ENCODE data around the gene ANKRD27.

The ANKRD27 gene

GRCh38 chr19:32674931-32675719, at the start of gene ANKRD27 (continued):
- TF ChIP-seq ZNF335 (tag by site-specific recombination; conservative IDR thresholded peaks at IDR 0.05) (peak; percentile 99), EGR2 (tag by site-specific recombination; IDR thresholded peaks at IDR 0.05; ENCODE audit: low read depth) (peak; percentile 53), ZNF843 (tag by site-specific recombination; IDR thresholded peaks at IDR 0.05) (peak; percentile 16; the same call in 1 of the 2 replicates), OVOL3 (tag by site-specific recombination; IDR thresholded peaks at IDR 0.05) (no peak; the same call in 1 of the 2 replicates)

DNA sequence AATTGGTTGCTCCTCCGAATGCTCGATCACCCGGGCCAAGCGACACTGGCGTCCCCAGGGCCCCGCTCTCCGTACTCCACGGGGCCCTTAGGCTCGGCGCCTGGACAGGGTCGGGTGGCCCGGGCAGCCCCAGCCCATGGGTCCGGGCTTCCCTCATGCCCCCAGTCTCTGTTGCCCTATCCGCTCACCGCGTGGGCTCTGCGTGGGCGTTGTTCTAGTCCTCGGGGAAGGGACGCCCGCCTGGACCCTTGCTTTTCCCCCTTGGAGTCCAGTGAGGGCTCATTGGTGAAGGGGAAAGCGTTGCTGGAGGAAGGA, 45.9 kb upstream of the ANKRD27 start:
- Histone ChIP-seq H3K36me3 (ENCODE audit: control insufficient read depth in 2 of 2, insufficient read depth in 1 of 2, low read length in 2 of 2) (peaks cover 8 to 26% of the 10 kb centered on the region in 2 experiments), H3K4me3 (ENCODE audit: low read depth, low read length) (no peak overlapping the region), H3K4me1 (ENCODE audit: control insufficient read depth, insufficient read depth, low read length) (no peaks in the 10 kb centered on the region), H3K27ac (ENCODE audit: extremely low read depth, low read depth, low read length) (no peak overlapping the region), H3K9me3 (ENCODE audit: control insufficient read depth, insufficient read depth, low read depth, low read length) (no peaks in the 10 kb centered on the region; the same call in 1 of the 2 replicates)
- ChIA-PET CTCF (no interaction called here), POLR2A (no interaction called here)
- TF ChIP-seq ZNF302 (tag by site-specific recombination; IDR thresholded peaks at IDR 0.05; ENCODE audit: low read depth) (no peak), ZNF10 (tag by site-specific recombination; IDR thresholded peaks at IDR 0.05) (no peak)

DNA sequence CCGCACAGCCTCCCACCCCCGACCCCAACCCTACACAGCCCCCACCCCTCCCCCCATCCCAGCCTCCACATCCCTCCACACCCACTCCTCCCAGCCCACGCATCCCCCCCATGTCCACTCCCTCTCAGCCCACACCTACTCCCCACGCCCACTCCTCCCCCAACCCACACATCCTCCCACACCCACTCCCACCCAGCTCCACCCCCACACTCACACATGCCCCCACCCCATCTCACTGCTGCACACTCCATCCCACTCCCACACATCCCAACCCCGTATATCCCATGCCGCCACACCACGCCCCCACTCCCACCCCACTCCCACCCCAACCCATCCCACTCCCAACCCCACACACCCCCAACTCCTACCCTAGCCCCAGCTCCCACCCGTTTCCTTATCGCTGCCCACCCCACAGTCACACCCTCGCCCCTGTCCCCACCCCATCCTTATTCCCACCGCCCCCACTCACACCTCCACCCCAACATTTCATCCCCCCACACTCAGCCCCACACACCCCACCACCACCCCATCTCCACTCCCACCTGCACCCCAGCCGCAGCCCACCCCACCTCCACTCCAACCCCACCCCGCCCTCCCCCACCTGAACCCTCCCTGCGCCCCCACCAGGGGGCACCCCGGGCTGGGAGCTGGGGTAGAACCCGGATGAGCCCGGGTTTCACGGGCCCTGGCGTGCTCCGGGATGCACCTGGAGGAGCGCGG, 45.4 kb upstream of the ANKRD27 start:
- Histone ChIP-seq H3K4me3 (ENCODE audit: low read depth, low read length) (no peak overlapping the region), H3K9me3 (ENCODE audit: control insufficient read depth, insufficient read depth, low read depth, low read length) (no peaks in the 10 kb centered on the region; the same call in 1 of the 2 replicates), H3K27ac (ENCODE audit: extremely low read depth, low read depth, low read length) (no peak overlapping the region), H3K36me3 (ENCODE audit: control insufficient read depth in 2 of 2, insufficient read depth in 1 of 2, low read length in 2 of 2) (peaks cover 9 to 31% of the 10 kb centered on the region in 2 experiments), H3K4me1 (ENCODE audit: control insufficient read depth, insufficient read depth, low read length) (no peaks in the 10 kb centered on the region)
- ChIA-PET CTCF (no interaction called here), POLR2A (interaction anchor here (1.0 kb wide), 1 partner anchor 15 kb away, joined by 3 read pairs; no protein-coding TSS in a partner anchor)
- TF ChIP-seq ZNF416 (tag by site-specific recombination; IDR thresholded peaks at IDR 0.05) (no peak), REPIN1 (tag by site-specific recombination; IDR thresholded peaks at IDR 0.05; ENCODE audit: low read depth) (no peak), ZNF18 (tag by site-specific recombination; IDR thresholded peaks at IDR 0.05) (no peak), KLF8 (tag by site-specific recombination; IDR thresholded peaks at IDR 0.05) (peak; percentile 72; the same call in 1 of the 2 replicates), ZNF184 (tag by site-specific recombination; IDR thresholded peaks at IDR 0.05) (no peak), ZNF302 (tag by site-specific recombination; IDR thresholded peaks at IDR 0.05; ENCODE audit: low read depth) (no peak), ZFHX2 (tag by site-specific recombination; conservative IDR thresholded peaks at IDR 0.05) (peak; percentile 92), KLF9 (tag by site-specific recombination; IDR thresholded peaks at IDR 0.05; ENCODE audit: low read depth) (peak; percentile 50), KLF7 (tag by site-specific recombination; IDR thresholded peaks at IDR 0.05; ENCODE audit: borderline replicate concordance) (no peak), ZNF555 (tag by site-specific recombination; conservative IDR thresholded peaks at IDR 0.05) (no peak), ZNF16 (tag by site-specific recombination; IDR thresholded peaks at IDR 0.05; ENCODE audit: low read depth) (no peak), ZNF596 (tag by site-specific recombination; IDR thresholded peaks at IDR 0.05) (no peak), ZNF473 (tag by site-specific recombination; IDR thresholded peaks at IDR 0.05) (no peak), ZNF146 (tag by site-specific recombination; IDR thresholded peaks at IDR 0.05) (no peak), GLIS2 (tag by site-specific recombination; IDR thresholded peaks at IDR 0.05) (no peak), ZNF114 (tag by site-specific recombination; IDR thresholded peaks at IDR 0.05) (no peak), ZNF585B (tag by site-specific recombination; IDR thresholded peaks at IDR 0.05) (no peak), ZNF677 (tag by site-specific recombination; IDR thresholded peaks at IDR 0.05) (no peak)
- TF ChIP-seq, protein P1, sequence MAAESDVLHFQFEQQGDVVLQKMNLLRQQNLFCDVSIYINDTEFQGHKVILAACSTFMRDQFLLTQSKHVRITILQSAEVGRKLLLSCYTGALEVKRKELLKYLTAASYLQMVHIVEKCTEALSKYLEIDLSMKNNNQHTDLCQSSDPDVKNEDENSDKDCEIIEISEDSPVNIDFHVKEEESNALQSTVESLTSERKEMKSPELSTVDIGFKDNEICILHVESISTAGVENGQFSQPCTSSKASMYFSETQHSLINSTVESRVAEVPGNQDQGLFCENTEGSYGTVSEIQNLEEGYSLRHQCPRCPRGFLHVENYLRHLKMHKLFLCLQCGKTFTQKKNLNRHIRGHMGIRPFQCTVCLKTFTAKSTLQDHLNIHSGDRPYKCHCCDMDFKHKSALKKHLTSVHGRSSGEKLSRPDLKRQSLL (tag by site-specific recombination; IDR thresholded peaks at IDR 0.05), result no peak
- TF ChIP-seq, protein P2, sequence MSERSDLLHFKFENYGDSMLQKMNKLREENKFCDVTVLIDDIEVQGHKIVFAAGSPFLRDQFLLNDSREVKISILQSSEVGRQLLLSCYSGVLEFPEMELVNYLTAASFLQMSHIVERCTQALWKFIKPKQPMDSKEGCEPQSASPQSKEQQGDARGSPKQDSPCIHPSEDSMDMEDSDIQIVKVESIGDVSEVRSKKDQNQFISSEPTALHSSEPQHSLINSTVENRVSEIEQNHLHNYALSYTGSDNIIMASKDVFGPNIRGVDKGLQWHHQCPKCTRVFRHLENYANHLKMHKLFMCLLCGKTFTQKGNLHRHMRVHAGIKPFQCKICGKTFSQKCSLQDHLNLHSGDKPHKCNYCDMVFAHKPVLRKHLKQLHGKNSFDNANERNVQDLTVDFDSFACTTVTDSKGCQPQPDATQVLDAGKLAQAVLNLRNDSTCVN (tag by site-specific recombination; optimal IDR thresholded peaks at IDR 0.05), result no peak
- TF ChIP-seq, protein P3, sequence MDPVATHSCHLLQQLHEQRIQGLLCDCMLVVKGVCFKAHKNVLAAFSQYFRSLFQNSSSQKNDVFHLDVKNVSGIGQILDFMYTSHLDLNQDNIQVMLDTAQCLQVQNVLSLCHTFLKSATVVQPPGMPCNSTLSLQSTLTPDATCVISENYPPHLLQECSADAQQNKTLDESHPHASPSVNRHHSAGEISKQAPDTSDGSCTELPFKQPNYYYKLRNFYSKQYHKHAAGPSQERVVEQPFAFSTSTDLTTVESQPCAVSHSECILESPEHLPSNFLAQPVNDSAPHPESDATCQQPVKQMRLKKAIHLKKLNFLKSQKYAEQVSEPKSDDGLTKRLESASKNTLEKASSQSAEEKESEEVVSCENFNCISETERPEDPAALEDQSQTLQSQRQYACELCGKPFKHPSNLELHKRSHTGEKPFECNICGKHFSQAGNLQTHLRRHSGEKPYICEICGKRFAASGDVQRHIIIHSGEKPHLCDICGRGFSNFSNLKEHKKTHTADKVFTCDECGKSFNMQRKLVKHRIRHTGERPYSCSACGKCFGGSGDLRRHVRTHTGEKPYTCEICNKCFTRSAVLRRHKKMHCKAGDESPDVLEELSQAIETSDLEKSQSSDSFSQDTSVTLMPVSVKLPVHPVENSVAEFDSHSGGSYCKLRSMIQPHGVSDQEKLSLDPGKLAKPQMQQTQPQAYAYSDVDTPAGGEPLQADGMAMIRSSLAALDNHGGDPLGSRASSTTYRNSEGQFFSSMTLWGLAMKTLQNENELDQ (tag by site-specific recombination; IDR thresholded peaks at IDR 0.05; ENCODE audit: low read depth), result no peak

Measured in HEK293 (cell line).